GM12864 (cell line): ENCODE measurements around the gene RRP1.

ENCODE experiments used
- DNase-seq: peaks from one replicate; pipeline ENCODE4 v3.0.0-alpha.2; 2011; ENCODE audit warnings: low read depth
- H3K4me3 ChIP-seq: 2 replicates; pipeline ENCODE4 v1.5.1; 2011; ENCODE audit warnings: mild to moderate bottlenecking, low read depth, low read length, control low read depth
- CTCF ChIP-seq: IDR thresholded peaks from 2 replicates; pipeline ENCODE4 v1.5.1; 2011; ENCODE audit warnings: low read depth, mild to moderate bottlenecking, moderate library complexity, low read length, control low read depth, inconsistent platforms; ENCODE audit errors: missing control alignments

The RRP1 gene

GRCh38 chr21:43753439-43753799 is 36.0 kb upstream of the RRP1 start:
- no peak for TF ChIP-seq CTCF
- no peak for DNase-seq
- H3K4me3 ChIP-seq = no peak overlapping the region

GRCh38 chr21:43754948-43755781 is 34.2 kb upstream of the RRP1 start:
- no peak overlapping the region for H3K4me3 ChIP-seq
- no peak for TF ChIP-seq CTCF
- no peak for DNase-seq

DNA sequence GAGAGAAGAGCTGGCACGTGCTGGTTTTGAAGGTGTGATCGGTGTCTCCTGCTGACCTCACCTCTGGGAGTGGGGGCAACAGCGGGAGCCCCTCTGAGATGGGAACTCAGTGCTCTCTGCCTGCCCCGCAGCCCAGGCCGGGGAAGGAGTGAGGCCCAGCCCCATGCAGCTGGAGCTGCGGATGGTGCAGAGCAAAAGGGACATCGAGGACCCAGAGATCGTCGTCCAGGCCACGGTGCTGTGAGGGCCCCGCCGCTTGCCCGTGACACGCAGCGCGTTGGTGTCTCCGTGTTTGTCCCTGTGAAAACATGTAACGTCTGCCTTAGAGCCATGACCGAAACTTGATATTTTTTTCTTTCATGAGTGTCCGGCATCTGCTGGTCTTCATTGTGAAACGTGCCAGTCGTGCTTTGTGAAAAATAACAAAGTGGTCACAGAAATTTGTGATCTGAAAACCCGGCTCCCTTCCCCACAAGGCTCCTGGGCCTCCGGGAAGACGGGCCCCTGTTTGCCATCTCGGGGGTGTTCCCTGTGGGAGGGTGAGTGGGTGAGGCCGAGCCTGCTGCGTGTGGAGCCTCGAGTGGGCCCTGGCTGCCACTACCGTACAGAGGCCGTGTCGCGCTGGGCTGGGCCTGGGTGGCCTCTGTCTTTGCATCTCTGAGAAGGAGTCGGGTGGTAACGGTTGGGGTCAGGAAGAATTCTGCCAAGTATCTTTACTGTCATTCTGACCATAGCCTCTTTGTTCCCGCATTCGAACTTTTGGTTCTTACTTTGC is 33.4 kb upstream of the RRP1 start:
- no peak for DNase-seq
- no peak for TF ChIP-seq CTCF
- H3K4me3 ChIP-seq = no peak overlapping the region

- TF ChIP-seq CTCF = no peak
- DNase-seq = no peak
- no peak overlapping the region for H3K4me3 ChIP-seq
Observed at GRCh38 chr21:43757601-43758000, 31.8 kb upstream of the RRP1 start.

DNA sequence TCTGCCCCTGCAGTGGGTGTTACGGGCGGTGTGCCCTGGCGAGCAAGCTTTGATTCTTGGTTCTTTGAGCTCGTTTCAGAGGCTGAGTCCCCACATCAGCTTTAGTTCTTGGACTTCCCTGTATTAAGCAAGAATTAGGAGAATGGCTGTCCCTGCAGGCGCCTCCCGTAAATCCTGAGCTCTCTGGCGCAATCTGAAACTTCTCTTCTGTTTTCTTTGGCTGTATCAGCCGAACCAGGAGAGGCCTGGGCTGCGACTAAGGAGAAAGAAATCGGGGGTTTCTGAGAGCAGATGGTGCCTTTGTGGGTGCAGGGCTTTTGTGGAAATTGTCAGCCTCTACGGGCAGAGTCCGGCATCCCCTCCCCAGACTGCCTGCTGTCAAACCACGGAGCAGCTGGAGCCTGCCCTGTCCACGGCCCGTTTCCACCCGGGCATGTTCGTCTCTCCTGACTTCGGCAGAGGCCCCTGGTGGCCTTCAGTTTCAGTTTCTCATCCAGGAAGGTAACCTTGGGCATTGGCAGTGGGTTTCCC is 31.2 kb upstream of the RRP1 start:
- TF ChIP-seq CTCF = no peak
- no peak for DNase-seq
- H3K4me3 ChIP-seq = no peak overlapping the region

DNA sequence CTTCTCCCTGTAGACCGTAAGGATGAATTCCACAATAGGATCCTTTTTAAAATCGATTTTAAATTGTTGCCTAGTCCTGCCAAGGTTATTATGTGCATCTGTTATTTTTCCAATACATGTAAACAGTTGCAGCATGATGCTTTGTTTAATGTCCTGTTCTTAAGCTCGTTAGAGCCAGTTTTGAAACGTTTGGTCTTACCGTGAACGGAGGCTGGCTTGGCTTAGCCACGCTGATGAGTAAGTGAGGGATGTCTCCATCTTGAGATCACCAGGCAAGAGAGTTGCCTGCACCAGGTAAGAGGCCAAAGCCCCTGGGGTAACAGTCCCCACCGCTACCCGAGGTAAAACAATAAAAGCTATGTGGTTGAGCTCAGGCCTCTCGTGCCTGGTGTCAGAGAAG is 30.6 kb upstream of the RRP1 start:
- H3K4me3 ChIP-seq = no peak overlapping the region
- no peak for DNase-seq

More for the DNA sequence above, 30.6 kb upstream of the RRP1 start:
- no peak for TF ChIP-seq CTCF
